ENCODE results near the gene NKD1. TPM values are rescaled to one million over a fixed set of nuclear protein-coding genes. Genes with fewer than 3 reads are reported as not detected.

The NKD1 gene
- total RNA-seq, 1 donor from 2014 or later: 15.7 TPM

GRCh38 chr16:50538411-50539052 is 9.7 kb upstream of the NKD1 start:
- DNase-seq: no peak

- no peak for DNase-seq
These were observed 9.0 kb upstream of the NKD1 start for GRCh38 chr16:50539053-50539695.

GRCh38 chr16:50539822-50540710 is 8.1 kb upstream of the NKD1 start:
- no peak for DNase-seq

- no peak for DNase-seq
These were observed 7.5 kb upstream of the NKD1 start for GRCh38 chr16:50540711-50541007.

GRCh38 chr16:50542703-50543102 is 5.5 kb upstream of the NKD1 start:
- no peak for DNase-seq

- no peak for DNase-seq
These were observed 2.1 kb upstream of the NKD1 start for GRCh38 chr16:50546125-50546524.

GRCh38 chr16:50547340-50548124 is 664 bp upstream of the NKD1 start:
- peak; percentile 41 for DNase-seq

- no peak for DNase-seq
These were observed 839 bp downstream of the NKD1 start for GRCh38 chr16:50548909-50549560.

GRCh38 chr16:50549561-50549915 is 1.3 kb downstream of the NKD1 start:
- no peak for DNase-seq

GRCh38 chr16:50550035-50550434 is 1.8 kb downstream of the NKD1 start:
- DNase-seq: no peak

GRCh38 chr16:50550866-50551641 is 2.9 kb downstream of the NKD1 start:
- no peak for DNase-seq

GRCh38 chr16:50552476-50553101 is 4.4 kb downstream of the NKD1 start:
- DNase-seq: no peak

- DNase-seq: no peak
These were observed 5.0 kb downstream of the NKD1 start for GRCh38 chr16:50553182-50553710.

GRCh38 chr16:50553731-50554360 is 5.7 kb downstream of the NKD1 start:
- DNase-seq: no peak

- no peak for DNase-seq
These were observed 7.2 kb downstream of the NKD1 start for GRCh38 chr16:50555269-50555875.

- DNase-seq: peak; percentile 49
These were observed 7.9 kb downstream of the NKD1 start for GRCh38 chr16:50555952-50556673.

GRCh38 chr16:50557046-50557445 is 8.8 kb downstream of the NKD1 start:
- DNase-seq: no peak

- no peak for DNase-seq
These were observed 10.7 kb downstream of the NKD1 start for GRCh38 chr16:50558913-50559312.

GRCh38 chr16:50559342-50559741 is 11.1 kb downstream of the NKD1 start:
- no peak for DNase-seq
